Body of pancreas (tissue), 4 donors: ENCODE measurements around the gene TTC9C. TPM values are rescaled to one million over a fixed set of nuclear protein-coding genes. Genes with fewer than 3 reads are reported as not detected.

Experiments used
- ATAC-seq: fragments of 150-250 bp; one replicate; pipeline ENCODE4 v1.9.1; 2016
- DNase-seq, 4 donors: peaks; one replicate each; pipeline ENCODE4 v3.0.0-alpha.2; 2019
- H3K27ac ChIP-seq, 4 donors: fragments of 200-600 bp; sonication (generic); 1 replicate in 3 of 4; 2 replicates in 1 of 4; pipeline versions ENCODE4 v1.5.1 to v1.6.1; 2016 to 2019; ENCODE audit warnings: mild to moderate bottlenecking in 1 of 4, mixed read lengths in 1 of 4, moderate library complexity in 1 of 4
- H3K27me3 ChIP-seq, 2 donors: fragments of 200-600 bp; sonication (generic); one replicate each; pipeline ENCODE4 v1.6.0; 2016; ENCODE audit warnings: mild to moderate bottlenecking in 1 of 2
- H3K36me3 ChIP-seq, 2 donors: fragments of 200-600 bp; sonication (generic); replicated peaks in 1 of 2; 2 replicates each; pipeline ENCODE4 v1.5.1; 2016; ENCODE audit warnings: low read depth in 2 of 2; ENCODE audit not compliant: insufficient read depth in 1 of 2
- H3K4me1 ChIP-seq: fragments of 200-600 bp; sonication (generic); one replicate; pipeline ENCODE4 v1.6.0; 2016
- H3K4me3 ChIP-seq, 2 donors: fragments of 200-600 bp; sonication (generic); 1 replicate in 1 of 2; 2 replicates in 1 of 2; pipeline ENCODE4 v1.5.1; 2016 to 2019
- H3K9me3 ChIP-seq, 3 donors: fragments of 200-600 bp; sonication (generic); 1 replicate in 2 of 3; 2 replicates in 1 of 3; pipeline ENCODE4 v1.5.1; 2016
- CTCF ChIP-seq, 7 experiments: fragments of 450-650 bp in 4 of 7; fragments of 200-600 bp in 3 of 7; sonication (generic) in 3 of 7; IDR thresholded peaks; one replicate each; pipeline ENCODE4 v1.5.1; 2016 to 2019; ENCODE audit warnings: antibody characterized with exemption in 7 of 7
- POLR2A ChIP-seq, 3 donors: fragments of 450-650 bp; IDR thresholded peaks; one replicate each; pipeline ENCODE4 v1.6.1; 2016; ENCODE audit warnings: antibody characterized with exemption in 3 of 3, mild to moderate bottlenecking in 2 of 3
- WGBS, 2 donors: methylation state at CpG; one replicate each; pipeline ENCODE4 v1.1.5; 2017; 5-methylcytosine and 5-hydroxymethylcytosine counted together
- intact Hi-C: fragments of 100-400 bp; cut with DNase I; formaldehyde crosslinking; loops from one replicate; pipeline ENCODE4 v1.15.1; 2023
- total RNA-seq, 2 donors: library from RNA; depleted of rRNA; stranded (reverse); fragments of >200 nt; gene quantifications; one replicate each; pipeline ENCODE4 v1.1.0, GENCODE V29; 2016

The TTC9C gene
- total RNA-seq, 2 donors from 2014 or later: 12.5 to 18.5 TPM

- intact Hi-C loops: no loop called here
- H3K36me3 ChIP-seq: no peaks in the 10 kb centered on the region
- peak; percentile 77 for ATAC-seq
- 2 to 3% methylated on average over 47 of the region's 47 CpGs for WGBS, 2 donors
- TF ChIP-seq CTCF (IDR thresholded peaks at IDR 0.05) (peak in 1 of 7 experiments; percentile 16), POLR2A (IDR thresholded peaks at IDR 0.05) (peak; percentile 46 to 86 (median 81))
- H3K27ac ChIP-seq: peak overlapping the region; percentile 70 to 94 (median 93)
- no peak overlapping the region for H3K4me3 ChIP-seq
- H3K9me3 ChIP-seq: no peaks in the 10 kb centered on the region
- no peaks in the 10 kb centered on the region for H3K27me3 ChIP-seq
- peaks cover 91% of the 10 kb centered on the region for H3K4me1 ChIP-seq
- DNase-seq: peak; percentile 97 to 99 (median 99)
These were observed 18.9 kb upstream of the TTC9C start for GRCh38 chr11:62709247-62710000.

GRCh38 chr11:62710001-62710345 lies 18.3 kb upstream of the TTC9C start:
- 69 to 74% methylated on average over 7 of the region's 7 CpGs for WGBS, 2 donors
- peaks cover 90% of the 10 kb centered on the region for H3K4me1 ChIP-seq

DNA sequence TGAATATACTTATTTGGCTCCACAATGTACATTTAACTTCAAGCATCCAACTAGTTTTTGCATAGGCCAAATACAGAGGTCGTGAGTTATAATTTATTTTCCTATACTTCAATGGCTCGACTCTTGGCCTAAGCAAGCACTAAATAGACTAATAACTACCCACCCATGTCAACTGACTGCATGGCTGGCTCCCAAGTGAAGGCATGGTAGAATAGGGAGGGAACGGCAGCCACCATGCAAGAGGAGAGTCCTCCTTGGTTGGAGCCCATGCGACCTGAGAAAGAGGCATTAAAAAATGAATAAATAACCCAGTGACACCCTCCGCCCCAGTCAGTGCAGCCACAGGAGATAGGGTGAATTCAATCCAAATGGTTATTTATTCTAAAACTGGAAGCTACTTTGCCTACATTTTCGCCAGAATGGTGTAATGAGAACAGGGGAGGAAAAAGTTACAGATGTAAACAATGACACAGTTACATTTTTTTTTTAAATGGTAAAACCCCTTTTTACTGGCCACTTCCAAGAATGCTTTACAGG lies 15.9 kb upstream of the TTC9C start:
- ATAC-seq (peak; percentile 36), DNase-seq (no peak)
- Histone ChIP-seq H3K27me3 (no peaks in the 10 kb centered on the region), H3K4me1 (peaks cover 73% of the 10 kb centered on the region), H3K27ac (peak overlapping the region; percentile 74 to 93 (median 82)), H3K4me3 (no peak overlapping the region), H3K36me3 (peaks cover 0 to 18% of the 10 kb centered on the region in 2 donors), H3K9me3 (no peaks in the 10 kb centered on the region)
- TF ChIP-seq CTCF (IDR thresholded peaks at IDR 0.05) (no peak), POLR2A (IDR thresholded peaks at IDR 0.05) (peak in 1 of 3 donors; percentile 10)
- 36 to 39% methylated on average over 6 of the region's 6 CpGs for WGBS, 2 donors
- intact Hi-C loops: no loop called here

More at GRCh38 chr11:62710001-62710345, 18.3 kb upstream of the TTC9C start:
- H3K27ac ChIP-seq: peak overlapping the region; percentile 70 to 94 (median 93)
- DNase-seq: no peak
- H3K36me3 ChIP-seq: peaks cover 0 to 2% of the 10 kb centered on the region in 2 donors
- TF ChIP-seq POLR2A (IDR thresholded peaks at IDR 0.05): no peak
- H3K4me3 ChIP-seq: no peak overlapping the region
- no peak for ATAC-seq
- H3K27me3 ChIP-seq: no peaks in the 10 kb centered on the region
- no peaks in the 10 kb centered on the region for H3K9me3 ChIP-seq
- intact Hi-C loops: no loop called here

GRCh38 chr11:62712861-62713260 lies 15.4 kb upstream of the TTC9C start:
- Histone ChIP-seq H3K4me3 (no peak overlapping the region), H3K27ac (peak overlapping the region; percentile 74 to 93 (median 82)), H3K36me3 (peaks cover 0 to 19% of the 10 kb centered on the region in 2 donors), H3K9me3 (no peaks in the 10 kb centered on the region), H3K4me1 (peaks cover 73% of the 10 kb centered on the region), H3K27me3 (no peaks in the 10 kb centered on the region)
- no peak for DNase-seq
- ATAC-seq: no peak
- 14 to 23% methylated on average over 3 of the region's 3 CpGs for WGBS, 2 donors
- intact Hi-C loops: no loop called here
- TF ChIP-seq POLR2A (IDR thresholded peaks at IDR 0.05) (no peak), CTCF (IDR thresholded peaks at IDR 0.05) (no peak)

GRCh38 chr11:62713343-62713742 lies 14.9 kb upstream of the TTC9C start:
- no peak overlapping the region for H3K4me3 ChIP-seq
- H3K4me1 ChIP-seq: peaks cover 70% of the 10 kb centered on the region
- TF ChIP-seq POLR2A (IDR thresholded peaks at IDR 0.05) (no peak), CTCF (IDR thresholded peaks at IDR 0.05) (no peak)
- no peaks in the 10 kb centered on the region for H3K27me3 ChIP-seq
- H3K27ac ChIP-seq: peak overlapping the region; percentile 74 to 93 (median 82)
- intact Hi-C loops: no loop called here
- ATAC-seq (peak; percentile 49), DNase-seq (peak; percentile 68 to 87 (median 82))
- H3K9me3 ChIP-seq: no peaks in the 10 kb centered on the region
- 20 to 21% methylated on average over 2 of the region's 2 CpGs for WGBS, 2 donors
- H3K36me3 ChIP-seq: peaks cover 0 to 23% of the 10 kb centered on the region in 2 donors
